Bronchus fibroblast of lung (primary cell): ENCODE results near the gene CC2D1A. TPM values are rescaled to one million over a fixed set of nuclear protein-coding genes. Genes with fewer than 3 reads are reported as not detected.

Source experiments
- total RNA-seq: library from RNA; depleted of rRNA; stranded (reverse); fragments of >200 nt; gene quantifications from 2 replicates; pipeline ENCODE4 v1.2.3, GENCODE V29; 2015

Gene CC2D1A
- 16.5 and 17.8 TPM in 2 replicates for total RNA-seq

GRCh38 chr19:13905634-13906520, at the start of gene CC2D1A, which contains the start of gene BRME1:
Gene CC2D1A, plus strand, starts transcription at chr19:13906201. Its CDS starts 241 bp downstream, at chr19:13906442.
Gene BRME1, minus strand, starts transcription at chr19:13906117. Its CDS starts 1,225 bp downstream, at chr19:13904892.

GRCh38 chr19:13876834-13877233, 29.2 kb upstream of the CC2D1A start, which contains the start of gene NANOS3:
Gene NANOS3, plus strand, starts transcription at chr19:13877134. Its CDS starts 115 bp downstream, at chr19:13877249.

GRCh38 chr19:13938301-13939064, 32.5 kb downstream of the CC2D1A start, which contains the start of gene PODNL1:
Gene PODNL1, minus strand, starts transcription at chr19:13938417. Its CDS starts 236 bp downstream, at chr19:13938181.

GRCh38 chr19:13952154-13952930, 46.3 kb downstream of the CC2D1A start, which contains the start of gene DCAF15:
Gene DCAF15, plus strand, starts transcription at chr19:13952509. Its CDS starts 4 bp downstream, at chr19:13952513.

Other genes with a start within 250 kb of the CC2D1A start
- gene MRI1, start 141.7 kb upstream of the CC2D1A start, total RNA-seq, result 33.1 and 35.0 TPM in 2 replicates
- gene C19orf53, start 131.7 kb upstream of the CC2D1A start, total RNA-seq, result 245 and 290 TPM in 2 replicates
- gene ZSWIM4, start 110.8 kb upstream of the CC2D1A start, total RNA-seq, result 3.9 and 4.9 TPM in 2 replicates
- not detected in 2 replicates for gene NANOS3, start 29.1 kb upstream of the CC2D1A start, total RNA-seq
- gene BRME1, start 84 bp upstream of the CC2D1A start, total RNA-seq, result under 0.01 and 0.17 TPM in 2 replicates
- gene PODNL1, start 32.2 kb downstream of the CC2D1A start, total RNA-seq, result 1.7 and 1.9 TPM in 2 replicates
- 22.2 and 27.6 TPM in 2 replicates for gene DCAF15, start 46.3 kb downstream of the CC2D1A start, total RNA-seq
- 4.5 and 5.0 TPM in 2 replicates for gene RFX1, start 100.1 kb downstream of the CC2D1A start, total RNA-seq
- not detected in 2 replicates for gene RLN3, start 121.9 kb downstream of the CC2D1A start, total RNA-seq
- 2.2 and 3.2 TPM in 2 replicates for gene IL27RA, start 125.6 kb downstream of the CC2D1A start, total RNA-seq
- gene PALM3, start 155.9 kb downstream of the CC2D1A start, total RNA-seq, result 0.15 and 0.17 TPM in 2 replicates
- gene MISP3, start 166.6 kb downstream of the CC2D1A start, total RNA-seq, result 0.30 and 1.2 TPM in 2 replicates
- gene C19orf67, start 179.6 kb downstream of the CC2D1A start, total RNA-seq, result not detected in 2 replicates
- gene SAMD1, start 184.6 kb downstream of the CC2D1A start, total RNA-seq, result 31.4 and 33.9 TPM in 2 replicates
- 54.0 and 57.4 TPM in 2 replicates for gene PRKACA, start 211.6 kb downstream of the CC2D1A start, total RNA-seq
- gene ASF1B, start 230.4 kb downstream of the CC2D1A start, total RNA-seq, result 53.6 and 56.5 TPM in 2 replicates